K562 (cell line): ENCODE results near the gene CXCL14. TPM values are rescaled to one million over a fixed set of nuclear protein-coding genes. Genes with fewer than 3 reads are reported as not detected.

ENCODE experiments used
- ATAC-seq: fragments of 200-7000 bp; cut with Tn5 transposase; 3 replicates; pipeline ENCODE4 v1.9.1; 2020; ENCODE audit warnings: moderate library complexity
- BruUV-seq: library from RNA; stranded (reverse); fragments of 400-500 nt; replicated peaks from 2 replicates; lab custom pipeline; 2021; lab: Mats Ljungman, UMichigan
- CTCF ChIA-PET: fragments of 300-600 bp; formaldehyde crosslinking; extraction: SDS; loops from one replicate; lab custom pipeline; 2021; ENCODE audit warnings: low intra/inter-chr PET ratio; lab: Yijun Ruan, JAX
- POLR2A ChIA-PET: fragments of 300-600, 350-650 bp; sonication (Branson Sonifier 250); formaldehyde crosslinking; extraction: SDS; loops from one replicate; lab custom pipeline; 2021; ENCODE audit warnings: antibody characterized with exemption, inconsistent platforms; lab: Yijun Ruan, JAX
- DNase-seq, 4 experiments: peaks; one replicate each; pipeline versions ENCODE4 v3.0.0 to v3.0.0-alpha.2; 2011 to 2018; ENCODE audit warnings: low spot score in 3 of 4, mixed read lengths in 3 of 4; ENCODE audit errors: extremely low read depth in 1 of 4
- FAIRE-seq: peaks from 2 replicates; lab custom pipeline; 2011; peaks lifted over from hg19 to GRCh38; lab: Jason Lieb, UNC
- H2AFZ ChIP-seq: 2 replicates; pipeline ENCODE4 v1.6.0; 2011; ENCODE audit warnings: low read depth, low read length, control low read depth, inconsistent platforms
- H3K27ac ChIP-seq: fragments of 200-600 bp; 3 replicates; pipeline ENCODE4 v1.8.0; 2011; ENCODE audit warnings: low read depth, mild to moderate bottlenecking, control low read depth, inconsistent platforms, low read length, moderate library complexity, mixed read lengths; ENCODE audit errors: extremely low read depth
- H3K27me3 ChIP-seq, 2 experiments: fragments of 300-600 bp in 1 of 2; 2 replicates in 1 of 2; 3 replicates in 1 of 2; pipeline versions ENCODE4 v1.6.0 to v1.8.0; 2011; ENCODE audit warnings: inconsistent platforms in 2 of 2, low read length in 2 of 2, mild to moderate bottlenecking in 1 of 2, mixed read lengths in 1 of 2, moderate library complexity in 1 of 2; ENCODE audit not compliant: control insufficient read depth in 2 of 2, insufficient read depth in 2 of 2
- H3K36me3 ChIP-seq: fragments of 300-600 bp; 3 replicates; pipeline ENCODE4 v1.8.0; 2011; ENCODE audit warnings: mild to moderate bottlenecking, low read length, inconsistent platforms; ENCODE audit not compliant: control insufficient read depth, insufficient read depth
- H3K4me1 ChIP-seq, 2 experiments: fragments of 200-600 bp in 1 of 2; replicated peaks in 1 of 2; 2 replicates in 1 of 2; 3 replicates in 1 of 2; pipeline versions ENCODE4 v1.5.1 to v1.8.0; 2011; ENCODE audit warnings: inconsistent platforms in 2 of 2, low read length in 2 of 2, mild to moderate bottlenecking in 1 of 2, mixed read lengths in 1 of 2, moderate library complexity in 1 of 2; ENCODE audit not compliant: control insufficient read depth in 2 of 2, insufficient read depth in 2 of 2
- H3K4me2 ChIP-seq: 2 replicates; pipeline ENCODE4 v1.6.1; 2011; ENCODE audit warnings: low read length, control low read depth, inconsistent platforms, mixed read lengths; ENCODE audit not compliant: insufficient read depth
- H3K4me3 ChIP-seq: fragments of 200-600 bp; sonication (generic), shearing (Covaris generic); 2 replicates; pipeline ENCODE4 v1.5.1; 2016; ENCODE audit warnings: control low read depth, inconsistent platforms
- H3K79me2 ChIP-seq: fragments of 200-600 bp; 3 replicates; pipeline ENCODE4 v1.8.0; 2011; ENCODE audit warnings: low read length, inconsistent platforms; ENCODE audit not compliant: control insufficient read depth, insufficient read depth
- H3K9ac ChIP-seq, 2 experiments: 2 replicates each; pipeline versions ENCODE4 v1.6.0 to v1.6.1; 2011; ENCODE audit warnings: low read depth in 2 of 2, low read length in 2 of 2, control low read depth in 1 of 2, inconsistent platforms in 1 of 2, mild to moderate bottlenecking in 1 of 2, mixed read lengths in 1 of 2; ENCODE audit not compliant: insufficient read depth in 1 of 2
- H3K9me1 ChIP-seq: one replicate; pipeline ENCODE4 v1.6.0; 2011; ENCODE audit warnings: inconsistent platforms, mild to moderate bottlenecking, low read length, moderate library complexity; ENCODE audit not compliant: control insufficient read depth, insufficient read depth
- H3K9me3 ChIP-seq: replicated peaks from 2 replicates; pipeline ENCODE4 v1.5.1; 2011; ENCODE audit warnings: low read depth, low read length, inconsistent platforms; ENCODE audit not compliant: control insufficient read depth, insufficient read depth
- H4K20me1 ChIP-seq: replicated peaks from 2 replicates; pipeline ENCODE4 v1.6.1; 2011; ENCODE audit warnings: low read length, inconsistent platforms, mixed read lengths; ENCODE audit not compliant: control insufficient read depth, insufficient read depth
- CREB3L1 ChIP-seq: fragments of 450-650 bp; IDR thresholded peaks from 2 replicates; pipeline ENCODE4 v1.6.1; 2014; ENCODE audit warnings: low read depth, mild to moderate bottlenecking, moderate library complexity, borderline replicate concordance
- E2F8 ChIP-seq: fragments of 450-650 bp; IDR thresholded peaks from 2 replicates; pipeline ENCODE4 v1.7.1; 2018; ENCODE audit warnings: mild to moderate bottlenecking, low read depth; ENCODE audit not compliant: partially characterized antibody
- ESRRA ChIP-seq: fragments of 450-650 bp; IDR thresholded peaks from 2 replicates; pipeline ENCODE4 v1.6.1; 2014; ENCODE audit warnings: low read depth, mild to moderate bottlenecking, moderate library complexity, borderline replicate concordance
- FOXA3 ChIP-seq, 2 experiments: fragments of 450-650 bp in 1 of 2; sonication (generic) in 1 of 2; formaldehyde crosslinking; IDR thresholded peaks in 1 of 2; conservative IDR thresholded peaks in 1 of 2; 2 replicates each; pipeline versions ENCODE4 v1.4.0 to v1.8.0; 2020 to 2022; ENCODE audit warnings: mild to moderate bottlenecking in 2 of 2, missing genetic modification reagents in 1 of 2
- NR2F6 ChIP-seq: fragments of 450-650 bp; formaldehyde crosslinking; IDR thresholded peaks from 2 replicates; pipeline ENCODE4 v1.4.0; 2020; ENCODE audit warnings: mild to moderate bottlenecking
- PHB2 ChIP-seq: fragments of 450-650 bp; IDR thresholded peaks from 2 replicates; pipeline ENCODE4 v1.6.1; 2017; ENCODE audit warnings: low read depth
- PURB ChIP-seq: sonication (generic); formaldehyde crosslinking; IDR thresholded peaks from 2 replicates; pipeline ENCODE4 v1.9.0; 2021; ENCODE audit warnings: low read depth, mild to moderate bottlenecking, missing genetic modification reagents
- ZBTB17 ChIP-seq: fragments of 450-650 bp; formaldehyde crosslinking; IDR thresholded peaks from 2 replicates; pipeline ENCODE4 v1.4.0; 2020; ENCODE audit warnings: mild to moderate bottlenecking
- ZNF830 ChIP-seq: fragments of 250-450 bp; sonication (Bioruptor Pico); IDR thresholded peaks from 2 replicates; pipeline ENCODE4 v1.5.0; 2021; ENCODE audit warnings: mild to moderate bottlenecking
- WGBS: fragments of 100-300 bp; shearing (Covaris generic); methylation state at CpG from one replicate; pipeline ENCODE4 v1.1.6; 2016; ENCODE audit warnings: low coverage, mixed read lengths; ENCODE audit not compliant: insufficient coverage; ENCODE audit errors: missing lambda C conversion rate; 5-methylcytosine and 5-hydroxymethylcytosine counted together
- in situ Hi-C: fragments of 300-500 bp; cut with MboI; formaldehyde crosslinking; loops from 4 replicates; pipeline ENCODE4 v1.15.0; 2018; ENCODE audit warnings: inconsistent platforms, mixed read lengths
- intact Hi-C: fragments of 100-400 bp; cut with micrococcal nuclease; formaldehyde crosslinking; loops from 2 replicates; pipeline ENCODE4 v1.14.2; 2022
- polyA plus RNA-seq, 8 experiments: library from polyadenylated mRNA; depleted of rRNA in 4 of 8; stranded (reverse) in 5 of 8; unstranded in 3 of 8; fragments of >200 nt; fragmentation: Nextera tagmentation in 2 of 8; fragmentation: Illumina TruSeq in 1 of 8; extraction: Ambion mirVana in 2 of 8; extraction: Trizol in 1 of 8; gene quantifications; 2 replicates each; pipeline versions ENCODE4 v1.2.1 to v1.2.3, GENCODE V29; 2011 to 2014; ENCODE audit warnings: inconsistent platforms in 1 of 8, missing spikeins in 1 of 8
- total RNA-seq, 7 experiments: library from RNA; depleted of rRNA in 6 of 7; stranded (reverse); fragments of >200 nt in 6 of 7; fragmentation: Illumina TruSeq in 2 of 7; extraction: Trizol in 2 of 7; gene quantifications; 2 replicates each; pipeline versions ENCODE4 v1.2.1 to v1.2.3, GENCODE V29; 2011 to 2021; ENCODE audit warnings: low replicate concordance in 1 of 7
- TF ChIP-seq, protein P1 (sequence below), 2 experiments: fragments of 450-650 bp; IDR thresholded peaks; 2 replicates each; pipeline ENCODE4 v1.6.1; 2016; ENCODE audit warnings: mild to moderate bottlenecking in 2 of 2, borderline replicate concordance in 1 of 2, low read depth in 1 of 2, moderate library complexity in 1 of 2

CXCL14 gene
- total and polyA plus RNA-seq, 9 of the 15 experiments (the other 6 are each of a cell fraction or from before 2014, with no cell fraction given): not detected

DNA sequence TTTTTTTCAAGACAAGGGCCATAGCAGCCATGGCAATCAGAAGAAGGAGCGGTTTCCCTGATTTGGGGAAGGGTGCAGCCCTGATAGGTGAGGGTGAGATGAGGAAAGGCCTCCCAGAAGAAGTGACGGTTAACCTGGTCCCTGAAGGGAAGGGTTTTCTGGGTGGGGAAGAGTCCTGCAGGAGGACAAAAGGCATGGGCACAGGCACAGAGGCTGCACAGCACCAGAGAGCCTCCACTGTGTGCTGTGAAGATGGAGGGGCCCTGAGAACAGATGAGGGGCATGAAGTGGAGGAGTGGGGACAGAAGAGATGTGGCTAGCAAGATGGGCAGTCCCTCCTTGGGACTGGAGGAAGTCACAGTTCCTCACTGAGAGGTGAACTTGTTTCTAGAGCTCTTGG lies 46.3 kb upstream of the CXCL14 start:
- no peaks in the 10 kb centered on the region for H3K4me1 ChIP-seq
- no peaks in the 10 kb centered on the region for H3K79me2 ChIP-seq
- CTCF ChIA-PET: no interaction called here
- 5% methylated on average over 2 of the region's 2 CpGs for WGBS
- no peak overlapping the region for H3K27ac ChIP-seq
- no peak overlapping the region for H3K4me3 ChIP-seq
- no peaks in the 10 kb centered on the region for H3K9me1 ChIP-seq
- POLR2A ChIA-PET: interaction anchor here (0.6 kb wide), 1 partner anchor 137 kb away, joined by 3 read pairs; no protein-coding TSS in a partner anchor
- peaks cover 0 to 15% of the 10 kb centered on the region in 2 experiments; a peak in 2 of 5 replicates for H3K27me3 ChIP-seq
- H4K20me1 ChIP-seq: no peaks in the 10 kb centered on the region; the same call in 1 of the 2 replicates
- no TSS peak for BruUV-seq
- in situ Hi-C loops (no loop called here), intact Hi-C loops (no loop called here)
- no peaks in the 10 kb centered on the region for H3K9me3 ChIP-seq
- H2AFZ ChIP-seq: no peak overlapping the region
- DNase-seq (no peak), FAIRE-seq (no peak), ATAC-seq (no peak)
- H3K36me3 ChIP-seq: no peaks in the 10 kb centered on the region
- H3K9ac ChIP-seq: no peak overlapping the region
- no peak overlapping the region for H3K4me2 ChIP-seq
- TF ChIP-seq, protein P1, sequence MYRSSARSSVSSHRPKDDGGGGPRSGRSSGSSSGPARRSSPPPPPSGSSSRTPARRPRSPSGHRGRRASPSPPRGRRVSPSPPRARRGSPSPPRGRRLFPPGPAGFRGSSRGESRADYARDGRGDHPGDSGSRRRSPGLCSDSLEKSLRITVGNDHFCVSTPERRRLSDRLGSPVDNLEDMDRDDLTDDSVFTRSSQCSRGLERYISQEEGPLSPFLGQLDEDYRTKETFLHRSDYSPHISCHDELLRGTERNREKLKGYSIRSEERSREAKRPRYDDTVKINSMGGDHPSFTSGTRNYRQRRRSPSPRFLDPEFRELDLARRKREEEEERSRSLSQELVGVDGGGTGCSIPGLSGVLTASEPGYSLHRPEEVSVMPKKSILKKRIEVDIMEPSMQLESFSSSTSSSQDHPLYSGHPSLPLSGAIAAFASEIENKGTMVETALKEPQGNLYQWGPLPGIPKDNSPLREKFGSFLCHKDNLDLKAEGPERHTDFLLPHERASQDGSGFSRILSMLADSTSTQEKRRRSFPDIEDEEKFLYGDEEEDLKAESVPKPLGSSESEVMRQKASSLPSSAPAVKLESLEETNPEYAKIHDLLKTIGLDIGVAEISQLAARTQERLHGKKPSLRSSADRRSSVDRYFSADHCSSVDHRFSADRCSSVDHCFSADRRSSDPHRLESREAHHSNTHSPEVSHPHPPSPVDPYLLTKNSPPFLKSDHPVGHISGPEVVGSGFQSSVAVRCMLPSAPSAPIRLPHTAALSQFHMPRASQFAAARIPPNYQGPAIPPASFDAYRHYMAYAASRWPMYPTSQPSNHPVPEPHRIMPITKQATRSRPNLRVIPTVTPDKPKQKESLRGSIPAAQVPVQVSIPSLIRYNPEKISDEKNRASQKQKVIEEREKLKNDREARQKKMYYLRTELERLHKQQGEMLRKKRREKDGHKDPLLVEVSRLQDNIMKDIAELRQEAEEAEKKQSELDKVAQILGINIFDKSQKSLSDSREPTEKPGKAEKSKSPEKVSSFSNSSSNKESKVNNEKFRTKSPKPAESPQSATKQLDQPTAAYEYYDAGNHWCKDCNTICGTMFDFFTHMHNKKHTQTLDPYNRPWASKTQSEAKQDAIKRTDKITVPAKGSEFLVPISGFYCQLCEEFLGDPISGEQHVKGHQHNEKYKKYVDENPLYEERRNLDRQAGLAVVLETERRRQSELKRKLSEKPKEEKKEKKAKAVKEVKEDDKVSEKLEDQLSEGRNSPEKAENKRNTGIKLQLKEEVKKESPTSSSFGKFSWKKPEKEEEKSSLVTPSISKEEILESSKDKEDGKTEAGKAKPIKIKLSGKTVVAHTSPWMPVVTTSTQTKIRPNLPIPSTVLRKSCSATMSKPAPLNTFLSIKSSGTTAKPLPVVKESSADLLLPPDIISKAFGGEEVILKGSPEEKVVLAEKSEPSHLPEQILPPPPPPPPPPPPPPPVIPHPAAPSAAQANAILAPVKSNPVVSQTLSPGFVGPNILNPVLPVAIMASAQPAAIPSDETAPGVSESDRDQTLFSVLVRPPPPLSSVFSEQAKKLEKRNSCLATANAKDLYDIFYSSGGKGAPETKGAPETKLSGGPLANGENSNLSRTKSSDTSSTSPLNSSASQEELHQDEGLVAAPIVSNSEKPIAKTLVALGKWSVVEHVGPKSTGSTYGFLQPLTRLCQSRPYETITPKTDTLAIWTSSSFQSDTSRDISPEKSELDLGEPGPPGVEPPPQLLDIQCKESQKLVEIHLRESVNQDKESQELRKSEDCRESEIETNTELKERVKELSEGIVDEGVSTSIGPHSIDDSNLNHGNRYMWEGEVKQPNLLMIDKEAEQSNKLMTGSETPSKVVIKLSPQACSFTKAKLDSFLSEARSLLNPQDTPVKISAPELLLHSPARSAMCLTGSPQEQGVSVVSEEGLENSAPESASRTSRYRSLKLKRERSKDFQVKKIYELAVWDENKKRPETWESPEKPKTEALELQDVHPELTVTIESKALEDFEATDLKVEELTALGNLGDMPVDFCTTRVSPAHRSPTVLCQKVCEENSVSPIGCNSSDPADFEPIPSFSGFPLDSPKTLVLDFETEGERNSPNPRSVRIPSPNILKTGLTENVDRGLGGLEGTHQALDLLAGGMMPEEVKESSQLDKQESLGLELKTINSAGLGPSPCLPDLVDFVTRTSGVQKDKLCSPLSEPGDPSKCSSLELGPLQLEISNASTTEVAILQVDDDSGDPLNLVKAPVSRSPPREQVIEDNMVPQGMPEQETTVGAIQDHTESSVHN (IDR thresholded peaks at IDR 0.05; ENCODE audit: borderline replicate concordance in 1 of 2, low read depth in 1 of 2): no peak
- TF ChIP-seq CREB3L1: no peak
- TF ChIP-seq FOXA3 (CRISPR knock-in tag; conservative IDR thresholded peaks at IDR 0.05 in 1 of 2, IDR thresholded peaks at IDR 0.05 in 1 of 2): no peak
- no peak for TF ChIP-seq PURB (CRISPR knock-in tag)
- no peak for TF ChIP-seq NR2F6 (CRISPR knock-in tag)
- no peak for TF ChIP-seq ESRRA
- TF ChIP-seq ZNF830 (CRISPR knock-in tag): no peak
- no peak for TF ChIP-seq PHB2
- TF ChIP-seq E2F8: no peak
- no peak for TF ChIP-seq ZBTB17 (CRISPR knock-in tag)
